ENCODE data around the gene COX6A2. TPM values are rescaled to one million over a fixed set of nuclear protein-coding genes. Genes with fewer than 3 reads are reported as not detected.
A peak's percentile ranks its signal among the peaks of the same experiment; 100 is the strongest.

COX6A2 gene
- total and polyA plus RNA-seq, 2 donors (not counting 3 experiments of a cell fraction or from before 2014, with no cell fraction given), result not detected

DNA sequence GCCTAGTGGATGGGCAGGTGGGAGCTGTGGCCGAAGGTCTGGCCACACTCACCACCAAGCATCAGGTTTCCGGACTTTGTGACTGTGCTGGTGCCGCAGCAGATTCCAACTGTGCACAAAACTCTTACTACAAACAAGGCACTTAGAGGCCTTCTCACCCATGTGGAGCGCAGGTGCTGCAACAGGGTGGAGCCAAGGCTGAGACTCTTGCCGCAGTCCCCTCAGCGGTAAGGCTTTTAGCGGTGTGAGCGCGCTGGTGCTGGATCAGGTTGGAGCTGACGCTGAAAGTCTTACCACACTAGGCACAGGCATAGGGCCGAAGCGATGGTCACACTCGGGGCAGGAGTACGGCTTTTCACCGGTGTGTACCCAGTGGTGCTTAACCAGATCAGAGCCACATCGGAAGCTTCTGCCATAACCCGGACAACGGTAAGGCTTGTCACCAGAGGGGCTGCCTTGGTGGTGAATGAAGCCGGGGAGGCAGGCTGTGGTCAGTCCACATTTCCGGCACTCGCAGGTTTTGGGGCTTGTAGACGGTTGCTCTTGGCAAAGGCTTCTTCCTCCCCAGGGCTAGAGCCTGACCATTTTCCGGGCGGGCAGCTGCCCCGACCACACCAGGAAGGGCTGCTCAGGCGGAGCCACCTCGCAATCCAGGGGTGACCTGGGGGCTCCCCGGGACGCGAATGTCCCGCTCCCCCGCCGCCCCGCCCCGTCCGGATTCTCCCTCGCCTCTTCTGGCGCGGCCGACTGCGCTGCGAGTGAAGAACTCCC, 30.1 kb upstream of the COX6A2 start:
- Histone ChIP-seq H3K4me2 (ENCODE audit: insufficient read depth, low read length) (peak overlapping the region; percentile 62), H3K4me3 (replicated peaks in 1 of 3; ENCODE audit: insufficient read depth in 1 of 3, low read depth in 1 of 3, low read length in 3 of 3) (peak overlapping the region; percentile 31 to 72 (median 71)), H3K9me3 (replicated peaks; ENCODE audit: control insufficient read depth, insufficient read depth, low read length) (no peaks in the 10 kb centered on the region), H4K20me1 (replicated peaks; ENCODE audit: control insufficient read depth, extremely low read depth, insufficient read depth, low read length) (no peaks in the 10 kb centered on the region), H3K4me1 (ENCODE audit: control insufficient read depth, extremely low read depth, insufficient read depth, low read length) (peaks cover 26% of the 10 kb centered on the region), H3K27me3 (ENCODE audit: control insufficient read depth in 2 of 2, insufficient read depth in 2 of 2, low read length in 2 of 2) (no peaks in the 10 kb centered on the region), H3K9me1 (replicated peaks; ENCODE audit: control insufficient read depth, extremely low read depth, insufficient read depth, low read length) (no peaks in the 10 kb centered on the region), H3K9ac (replicated peaks; ENCODE audit: extremely low read depth, insufficient read depth, low read length) (peak overlapping the region; percentile 95), H3K27ac (ENCODE audit: insufficient read depth, low read depth, low read length) (peak overlapping the region; percentile 96), H2AFZ (ENCODE audit: low read depth, low read length) (peak overlapping the region; percentile 41), H3K79me2 (ENCODE audit: control insufficient read depth, insufficient read depth, low read length) (peaks cover 41% of the 10 kb centered on the region), H3K36me3 (ENCODE audit: control insufficient read depth in 2 of 2, extremely low read depth in 1 of 2, insufficient read depth in 2 of 2, low read length in 2 of 2) (peaks cover 0 to 10% of the 10 kb centered on the region in 2 experiments)
- peak; percentile 57 for DNase-seq (ENCODE audit: low read depth, low spot score)
- dilution Hi-C loops (cut with MboI; ENCODE audit: extremely low pct_ligation_motif_present, low sequenced_read_pairs), result no loop called here
- peak; percentile 91 for FAIRE-seq
- BruUV-seq (replicated peaks), result no TSS peak
- TF ChIP-seq MAX (IDR thresholded peaks at IDR 0.05; ENCODE audit: insufficient read depth, insufficient read length) (no peak), POLR2AphosphoS5 (IDR thresholded peaks at IDR 0.05; ENCODE audit: insufficient read depth, low read depth, low read length) (peak; percentile 55), GATA2 (IDR thresholded peaks at IDR 0.05; ENCODE audit: insufficient read depth, insufficient read length, low read depth, low read length) (no peak), JUN (IDR thresholded peaks at IDR 0.05; ENCODE audit: borderline replicate concordance, insufficient read depth, insufficient read length, low read depth) (no peak), FOS (IDR thresholded peaks at IDR 0.05; ENCODE audit: borderline replicate concordance, insufficient read depth, low read length) (peak; percentile 3)
- TF ChIP-seq, protein P1, sequence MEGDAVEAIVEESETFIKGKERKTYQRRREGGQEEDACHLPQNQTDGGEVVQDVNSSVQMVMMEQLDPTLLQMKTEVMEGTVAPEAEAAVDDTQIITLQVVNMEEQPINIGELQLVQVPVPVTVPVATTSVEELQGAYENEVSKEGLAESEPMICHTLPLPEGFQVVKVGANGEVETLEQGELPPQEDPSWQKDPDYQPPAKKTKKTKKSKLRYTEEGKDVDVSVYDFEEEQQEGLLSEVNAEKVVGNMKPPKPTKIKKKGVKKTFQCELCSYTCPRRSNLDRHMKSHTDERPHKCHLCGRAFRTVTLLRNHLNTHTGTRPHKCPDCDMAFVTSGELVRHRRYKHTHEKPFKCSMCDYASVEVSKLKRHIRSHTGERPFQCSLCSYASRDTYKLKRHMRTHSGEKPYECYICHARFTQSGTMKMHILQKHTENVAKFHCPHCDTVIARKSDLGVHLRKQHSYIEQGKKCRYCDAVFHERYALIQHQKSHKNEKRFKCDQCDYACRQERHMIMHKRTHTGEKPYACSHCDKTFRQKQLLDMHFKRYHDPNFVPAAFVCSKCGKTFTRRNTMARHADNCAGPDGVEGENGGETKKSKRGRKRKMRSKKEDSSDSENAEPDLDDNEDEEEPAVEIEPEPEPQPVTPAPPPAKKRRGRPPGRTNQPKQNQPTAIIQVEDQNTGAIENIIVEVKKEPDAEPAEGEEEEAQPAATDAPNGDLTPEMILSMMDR (IDR thresholded peaks at IDR 0.05; ENCODE audit: extremely low read depth in 1 of 2, insufficient read depth in 1 of 2, low read depth in 1 of 2, low read length in 2 of 2), result peak; percentile 15 to 29
- ChIA-PET CTCF (interaction anchor here (1.0 to 4.3 kb wide), 8 partner anchors 9 to 505 kb away, joined by 3 to 53 read pairs (median 5); partner anchors contain the start of genes RUSF1, TGFB1I1 and ZNF843), POLR2A (interaction anchor here (0.6 to 2.0 kb wide), 6 partner anchors 13 to 415 kb away, joined by 3 to 6 read pairs (median 4); partner anchors contain the start of genes FUS, TGFB1I1, ZNF267 and ZNF843)
- intact Hi-C loops (cut with micrococcal nuclease), result loop anchor here (2.0 to 5.0 kb wide), 5 partner anchors 239 to 383 kb away; partner anchors contain the start of genes FUS, PYCARD, ZNF646 and ZNF668
